Pons (tissue), 1 donor: ENCODE data around the gene CCDC47.

Experiments
- DNase-seq: peaks from one replicate; pipeline ENCODE4 v3.0.0-alpha.2; 2016; ENCODE audit warnings: low spot score

CCDC47 gene

DNA sequence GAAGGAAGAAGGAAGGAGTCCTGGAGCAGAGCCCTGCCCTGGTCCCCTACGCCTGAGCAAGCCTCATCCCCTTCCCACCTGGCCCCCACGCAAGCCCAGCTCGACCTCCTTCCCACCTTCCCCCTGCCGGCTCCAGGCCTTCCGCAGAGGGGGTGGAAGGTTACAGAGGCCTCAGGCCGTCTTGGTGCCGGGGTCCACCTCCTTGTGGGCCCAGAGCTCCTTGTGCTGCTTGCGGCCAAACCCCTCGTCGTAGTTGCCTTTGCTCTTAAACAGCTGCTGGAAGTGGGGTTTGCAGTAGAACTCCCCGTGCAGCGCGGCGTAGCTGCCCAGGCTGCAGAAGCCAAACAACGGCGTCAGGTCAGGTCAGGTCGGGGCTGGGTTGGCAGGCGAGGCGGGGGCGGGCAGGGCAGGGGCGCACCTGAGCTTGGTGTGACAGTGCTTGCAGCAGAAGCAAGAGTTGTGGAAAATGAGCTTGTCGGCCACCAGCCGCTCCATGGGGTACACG, 75.0 kb downstream of the CCDC47 start:
- no peak for DNase-seq

- peak; percentile 45 for DNase-seq
These were observed 75.8 kb downstream of the CCDC47 start for GRCh38 chr17:63697341-63698286.

GRCh38 chr17:63696381-63696961, 76.9 kb downstream of the CCDC47 start:
- DNase-seq = peak; percentile 46

DNA sequence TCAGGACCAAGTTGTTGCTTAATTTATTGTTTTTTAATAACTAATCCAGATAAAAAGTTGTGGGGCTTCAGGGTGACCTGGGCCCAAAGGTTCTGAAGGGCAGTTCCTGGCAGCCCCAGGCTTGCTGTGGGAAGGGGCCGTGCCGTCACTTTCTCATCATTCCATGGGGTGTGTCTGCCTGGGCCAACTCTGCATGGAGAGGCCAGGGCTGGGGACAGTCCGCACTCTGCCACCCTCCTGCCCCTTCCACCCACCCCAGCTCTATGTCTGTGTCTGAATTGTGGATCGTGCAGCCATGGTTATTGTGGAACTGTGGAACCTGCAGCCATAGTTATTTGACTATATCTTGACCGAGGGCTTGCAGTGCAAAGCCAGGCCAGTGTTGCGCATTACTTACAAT, 77.5 kb downstream of the CCDC47 start:
- DNase-seq = no peak
